Stimulated activated CD8-positive, alpha-beta memory T cell treated with anti-CD3 and anti-CD28 coated beads, Interleukin-15, amount 100 ng/mL, for 4 hours (primary cell): ENCODE data around the gene CHD9.
"Not testable (repeated sequence)": the region's sequence is repeated elsewhere in the genome, so short reads cannot be mapped to it uniquely, and the experiment has no call there.

ENCODE experiments used
- DNase-seq, 2 donors: peaks; one replicate each; pipeline ENCODE4 v3.0.0-alpha.2; 2020; ENCODE audit warnings: low read depth in 2 of 2

CHD9 gene

DNA sequence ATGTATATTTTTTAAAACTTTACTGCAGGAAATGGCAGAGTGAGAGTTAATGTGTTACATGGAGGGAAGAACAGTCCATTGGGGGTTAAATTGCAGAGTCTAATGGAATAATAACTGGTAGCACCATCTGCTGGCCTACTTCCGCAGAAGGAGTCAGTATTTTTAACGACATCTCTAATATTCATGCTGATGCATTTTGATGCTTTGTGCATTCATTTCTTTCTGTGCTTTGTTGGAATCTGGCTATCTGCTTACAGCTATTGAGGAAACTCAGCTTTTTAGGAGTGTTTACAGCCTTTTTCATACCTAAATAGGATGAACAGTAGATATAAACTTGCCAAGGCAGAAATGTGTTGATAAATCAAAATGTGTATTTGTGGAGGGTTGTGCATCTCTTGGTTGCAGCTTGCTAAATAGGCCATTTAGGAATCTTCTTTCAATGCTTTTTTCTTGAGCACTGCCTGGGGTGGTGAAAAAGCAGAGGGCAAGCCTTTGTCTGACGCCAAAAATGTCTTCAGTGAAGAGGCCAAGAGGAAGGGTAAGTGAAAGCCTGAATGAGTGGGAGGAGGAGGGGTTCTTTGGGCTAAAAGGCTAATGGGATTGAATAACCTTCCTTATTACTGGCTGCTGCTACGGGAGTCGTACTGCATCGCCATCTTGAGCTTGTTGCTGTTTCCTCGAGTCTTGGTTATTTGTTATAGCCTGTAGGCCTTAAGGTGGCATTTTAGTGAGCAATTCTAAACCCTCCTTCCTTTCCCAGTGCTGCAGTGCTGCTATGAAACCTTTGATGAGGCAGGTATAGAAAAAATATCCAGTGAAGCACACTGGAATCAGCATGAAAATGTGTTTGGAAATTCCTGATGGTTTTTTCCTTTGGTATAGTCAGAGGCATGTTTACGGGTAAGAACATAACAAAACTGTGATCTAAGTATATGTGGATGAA is 153.3 kb downstream of the CHD9 start:
- no peak for DNase-seq

DNA sequence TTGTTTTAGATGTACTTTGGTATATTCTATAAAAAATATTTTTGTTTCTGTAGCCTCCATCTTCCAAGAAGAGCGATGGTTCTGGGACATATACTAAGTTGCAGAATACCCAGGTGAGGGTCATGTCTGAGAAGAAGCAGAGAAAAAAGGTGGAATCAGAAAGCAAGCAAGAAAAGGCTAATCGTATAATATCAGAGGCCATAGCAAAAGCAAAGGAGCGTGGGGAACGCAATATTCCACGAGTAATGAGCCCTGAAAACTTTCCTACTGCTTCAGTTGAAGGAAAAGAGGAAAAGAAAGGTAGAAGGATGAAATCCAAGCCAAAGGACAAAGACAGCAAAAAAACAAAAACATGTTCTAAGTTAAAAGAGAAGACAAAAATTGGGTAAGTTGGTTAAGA is 154.6 kb downstream of the CHD9 start:
- no peak for DNase-seq

DNA sequence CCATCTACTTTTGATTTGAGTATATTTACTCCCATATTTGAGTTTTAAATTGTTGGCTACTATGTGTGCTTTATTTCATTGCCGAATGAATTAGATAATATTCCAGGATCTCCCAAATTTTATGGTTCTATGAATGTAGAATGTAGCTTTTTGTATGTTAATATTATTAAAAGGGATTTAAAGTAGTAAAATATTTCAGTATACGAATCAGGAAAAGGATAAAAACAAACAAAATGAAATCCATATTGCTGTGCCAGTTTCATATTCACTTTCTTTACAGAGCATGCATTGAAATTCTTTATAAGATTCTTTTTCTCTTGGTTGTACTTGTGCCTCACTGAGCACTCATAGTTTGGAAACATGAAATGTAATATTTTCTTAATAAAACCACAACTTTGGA is 155.1 kb downstream of the CHD9 start:
- no peak for DNase-seq

DNA sequence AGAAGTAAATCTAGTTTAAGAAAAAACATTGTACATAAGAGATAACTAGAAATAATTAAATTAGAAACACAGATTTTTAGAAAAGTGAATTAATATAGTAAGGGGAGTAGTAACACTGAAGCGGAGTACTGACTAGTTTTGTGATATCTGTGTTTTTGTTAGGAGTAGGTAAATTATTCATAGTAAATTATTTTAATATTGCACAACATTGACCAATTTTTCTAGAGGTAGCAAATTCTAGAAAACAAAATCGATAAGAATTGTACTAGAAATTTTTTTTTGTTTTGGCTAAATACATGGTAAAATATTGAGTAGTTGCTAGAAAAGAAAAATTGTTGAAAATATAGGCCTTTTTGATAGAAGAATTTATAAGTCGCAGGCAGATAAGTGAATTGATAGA is 156.5 kb downstream of the CHD9 start:
- no peak for DNase-seq

DNA sequence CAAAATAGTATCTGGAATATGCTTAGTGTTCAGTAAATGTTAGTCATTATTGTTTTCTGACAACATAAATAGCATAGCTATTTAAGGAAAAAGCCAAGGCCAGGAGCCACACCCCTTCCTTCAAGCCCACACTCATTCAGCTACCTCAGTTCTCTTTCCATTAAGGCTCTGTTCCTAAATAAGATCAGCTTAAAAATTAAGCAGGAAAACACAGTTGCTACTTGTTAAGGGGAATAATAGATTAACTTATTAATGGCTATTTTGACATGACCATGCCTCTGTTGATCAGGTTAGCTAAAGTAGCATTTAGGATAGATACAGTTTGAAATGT is 158.1 kb downstream of the CHD9 start:
- no peak for DNase-seq

DNA sequence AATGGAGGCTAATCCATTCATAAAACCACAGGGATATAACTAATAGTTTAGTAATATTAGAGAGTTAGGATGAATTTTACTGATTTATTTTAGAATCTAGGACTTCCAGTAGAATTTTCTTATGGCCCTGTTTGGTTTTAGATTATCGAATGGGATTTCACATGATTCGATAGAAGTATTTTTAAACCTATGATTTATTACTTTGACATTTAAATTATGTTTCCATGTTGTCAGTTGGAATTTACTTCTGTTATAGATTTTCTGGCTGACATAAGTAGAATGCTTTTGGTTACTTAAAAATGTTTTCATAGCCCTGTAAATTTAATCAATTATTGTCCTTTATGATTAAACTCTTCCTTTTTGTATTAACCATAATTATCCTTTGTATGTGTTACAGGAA is 158.8 kb downstream of the CHD9 start:
- DNase-seq: no peak

DNA sequence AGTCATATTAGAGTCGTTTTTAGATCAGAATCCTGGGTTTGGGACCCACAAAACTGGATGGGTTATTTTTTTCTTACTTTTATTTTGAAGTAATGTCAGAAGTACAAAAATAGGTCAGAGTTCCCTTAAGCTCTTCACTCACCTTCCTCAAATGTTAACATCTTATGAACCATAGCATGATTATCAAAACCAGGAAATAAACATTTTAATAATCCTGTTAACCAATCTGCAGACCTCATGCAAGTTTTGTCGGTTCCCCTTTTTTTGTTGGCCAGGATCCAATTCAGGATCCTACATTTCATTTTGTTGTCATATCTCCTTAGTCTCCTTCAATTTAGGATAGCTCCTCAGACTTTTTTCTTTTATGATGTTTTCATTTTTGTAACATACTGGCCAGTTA is 162.0 kb downstream of the CHD9 start:
- no peak for DNase-seq

DNA sequence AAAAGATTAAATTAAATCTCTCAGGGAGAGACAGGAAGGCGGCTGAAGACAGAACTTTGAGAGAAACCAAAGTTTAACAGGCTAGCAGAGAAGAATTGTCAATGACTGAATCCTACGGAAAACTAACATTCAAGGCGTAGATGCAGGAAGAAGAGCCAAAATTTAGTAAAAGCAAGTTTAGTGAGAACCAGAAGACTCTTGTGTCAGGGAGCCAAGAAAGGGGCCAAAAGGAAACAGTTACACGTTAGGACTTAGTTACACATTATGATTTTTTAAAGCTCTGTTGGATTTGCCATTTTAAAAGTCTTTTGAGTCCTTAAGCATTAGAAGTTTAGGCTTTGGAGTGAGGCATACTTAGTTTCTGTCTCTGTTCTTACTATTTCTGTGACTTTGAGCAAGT is 164.6 kb downstream of the CHD9 start:
- DNase-seq: no peak

DNA sequence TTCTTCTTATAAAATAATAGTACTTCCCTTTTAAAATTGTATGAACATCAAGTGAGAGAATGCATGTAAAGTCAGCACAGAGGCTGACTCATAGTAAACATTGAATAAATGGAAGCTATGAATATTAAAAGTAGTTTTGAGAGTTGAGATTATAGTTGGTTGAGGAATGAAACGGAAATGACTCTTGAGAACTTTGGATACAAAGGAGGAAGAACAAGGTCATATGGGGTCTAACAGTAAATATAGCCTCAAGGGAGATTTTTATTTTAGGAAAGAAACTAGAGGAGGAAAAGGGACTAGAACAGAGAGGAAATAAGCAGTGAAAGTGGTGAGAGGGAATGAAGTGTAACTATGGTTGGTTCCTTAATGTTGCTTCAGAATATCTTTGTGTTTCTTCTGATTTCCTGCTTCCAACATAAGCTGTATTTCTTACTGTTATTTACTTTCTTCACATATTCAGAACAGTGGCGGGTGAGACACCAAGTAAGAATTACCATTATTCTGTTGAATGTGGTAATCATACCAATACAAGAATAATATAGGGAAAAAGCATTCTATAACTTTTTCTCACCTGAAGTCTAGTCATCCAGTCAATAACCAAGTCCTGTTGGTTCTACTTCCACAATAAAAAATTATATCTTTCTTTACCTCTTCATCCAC is 165.1 kb downstream of the CHD9 start:
- DNase-seq: no peak

DNA sequence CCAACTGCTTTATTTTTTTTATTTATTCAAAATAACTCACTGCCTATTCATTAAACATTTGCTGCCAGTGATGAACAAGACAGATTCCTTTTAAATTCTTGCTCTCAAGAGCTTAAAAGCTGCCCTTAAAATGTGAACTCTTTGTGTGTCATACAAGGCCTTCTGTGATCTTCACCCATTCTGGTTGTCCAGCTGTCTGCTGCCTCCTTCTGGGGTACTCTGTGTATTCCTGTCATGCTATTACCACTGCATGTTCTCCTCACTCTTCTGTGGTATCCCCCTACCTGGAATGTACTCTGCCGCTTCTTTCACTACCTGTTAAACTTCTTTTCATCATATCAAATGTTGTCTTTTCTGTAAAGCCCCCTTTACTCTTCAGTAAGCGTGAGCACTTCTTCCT is 165.8 kb downstream of the CHD9 start:
- DNase-seq: no peak

DNA sequence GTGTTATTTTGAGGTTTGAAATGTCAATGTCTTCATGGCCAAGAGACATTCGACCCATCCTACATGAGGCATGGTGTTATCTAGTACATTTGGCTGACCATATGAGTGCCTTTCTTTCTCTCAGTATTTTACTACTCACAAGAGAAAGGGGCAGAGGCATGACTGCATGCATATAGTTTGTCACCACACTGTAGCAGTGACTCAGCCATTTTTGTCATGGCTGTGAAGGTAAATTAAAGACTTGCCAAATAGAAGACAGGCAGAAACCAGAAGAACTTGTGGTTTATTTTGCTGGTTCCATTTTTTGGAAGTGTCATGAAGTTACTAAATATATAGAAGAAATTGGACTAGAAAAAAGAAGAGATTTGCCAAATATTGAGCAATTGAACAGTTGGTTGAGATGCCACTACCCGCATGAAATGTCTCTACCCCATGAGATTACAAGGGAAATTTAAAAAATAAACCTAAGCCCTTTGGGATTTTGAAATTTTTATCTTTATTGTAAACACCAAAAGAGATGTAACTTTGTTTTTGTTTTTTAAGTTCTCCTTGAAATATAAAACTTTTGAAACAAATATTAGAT is 170.3 kb downstream of the CHD9 start:
- no peak for DNase-seq

DNA sequence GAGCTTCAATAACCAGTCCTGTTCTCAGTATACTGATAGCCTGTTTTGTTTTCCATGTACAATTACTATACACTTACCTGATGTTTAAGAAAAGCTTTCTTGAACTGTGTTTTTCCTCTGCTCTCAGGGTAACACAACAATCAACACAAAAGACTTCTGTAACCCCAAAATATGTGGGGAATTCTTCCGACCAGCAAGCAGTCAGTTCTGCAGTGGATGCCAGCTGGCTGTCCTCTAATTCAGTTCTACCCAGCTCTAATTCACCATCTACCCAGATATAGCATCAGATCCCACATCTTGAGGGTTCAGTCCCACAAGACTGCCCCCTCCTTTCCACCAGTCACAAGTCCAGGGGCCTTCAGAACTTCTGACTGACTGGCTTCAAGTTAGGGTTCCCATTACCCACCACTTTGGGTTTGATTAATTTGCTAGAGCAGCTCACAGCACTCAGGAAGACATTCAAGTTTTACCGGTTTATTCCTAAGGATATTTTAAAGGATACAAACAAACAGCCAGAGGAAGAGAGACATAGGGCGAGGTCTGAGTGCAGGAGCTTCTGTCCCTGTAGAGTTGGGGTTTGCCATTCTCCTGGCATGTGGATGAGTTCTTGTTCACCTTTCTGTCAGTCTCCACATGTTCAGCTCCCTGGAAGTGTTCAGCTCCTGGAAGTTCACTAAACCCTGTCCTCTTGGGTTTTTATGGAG is 178.2 kb downstream of the CHD9 start:
- DNase-seq: no peak

DNA sequence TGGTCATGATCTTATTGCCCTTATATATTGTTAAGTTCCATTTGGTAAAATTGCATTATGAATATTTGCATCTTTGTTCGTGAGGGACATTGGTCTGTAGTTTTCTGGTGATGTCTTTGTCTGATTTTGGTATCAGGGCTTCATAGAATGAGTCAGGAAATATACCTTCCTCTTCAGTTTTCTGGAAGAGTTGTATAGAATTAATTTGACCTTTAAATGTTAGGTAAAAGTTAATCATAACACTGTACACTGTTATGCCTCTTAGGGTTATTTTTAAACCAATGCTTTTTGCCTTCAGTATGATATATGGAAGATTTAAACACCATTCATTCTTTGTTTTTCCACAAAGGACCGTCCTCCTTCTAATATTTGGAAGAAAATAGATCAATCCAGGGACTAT is 180.0 kb downstream of the CHD9 start:
- DNase-seq: no peak

DNA sequence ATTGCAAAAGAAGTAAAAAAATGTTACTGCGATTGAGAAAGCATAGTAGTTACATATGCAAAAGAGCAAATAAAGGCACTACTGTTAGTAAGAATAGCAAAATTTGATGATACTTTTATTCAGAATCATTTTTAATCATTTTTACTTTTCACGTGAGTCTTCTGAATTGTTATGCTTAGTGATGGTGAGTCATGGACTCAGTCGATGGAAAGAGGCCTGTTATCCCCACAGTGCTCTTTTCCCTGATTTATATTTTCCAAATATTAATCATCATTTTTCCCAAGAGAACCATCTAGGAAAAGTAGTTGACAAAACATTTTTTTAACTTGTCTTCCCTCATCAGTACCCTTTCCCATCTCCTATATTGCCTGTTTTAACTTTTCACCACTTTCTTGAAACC is 181.1 kb downstream of the CHD9 start:
- DNase-seq: no peak

DNA sequence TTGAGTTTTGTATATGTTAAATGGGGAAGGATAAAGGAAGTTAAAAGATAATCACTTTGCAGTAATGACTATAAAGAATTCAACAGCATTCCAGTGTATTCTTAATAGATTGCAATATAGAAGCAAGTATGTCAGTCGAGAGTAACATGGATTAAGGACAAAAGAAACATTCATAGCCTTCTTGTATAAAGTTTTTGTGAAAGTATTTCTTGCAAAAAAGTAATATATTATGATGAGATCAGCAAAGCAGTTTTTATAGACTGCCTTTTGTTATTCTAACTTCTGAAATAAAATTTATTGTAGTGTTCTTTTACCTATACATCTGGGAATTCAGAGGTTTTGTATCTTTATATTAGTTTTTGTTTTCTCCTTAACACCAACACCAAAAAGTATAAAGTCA is 194.5 kb downstream of the CHD9 start:
- no peak for DNase-seq

DNA sequence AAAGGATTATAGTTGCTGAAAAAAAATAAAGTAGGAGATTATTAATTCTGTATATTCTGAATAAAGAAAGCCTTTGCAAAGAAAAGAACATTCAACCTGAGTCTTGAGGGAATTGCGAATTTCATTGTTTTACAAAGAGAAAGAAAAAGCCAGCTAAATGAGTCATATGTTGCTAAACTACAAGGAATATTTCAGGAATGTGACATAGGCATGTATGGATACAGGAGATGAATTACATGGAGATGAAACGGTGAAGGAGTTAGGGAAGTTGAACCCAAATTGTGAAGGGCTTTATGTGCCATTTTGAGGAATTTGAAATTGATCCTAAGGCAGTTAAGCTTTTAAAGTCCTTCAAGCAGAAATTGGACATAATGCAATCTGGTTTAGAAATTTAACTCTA is 202.2 kb downstream of the CHD9 start:
- DNase-seq: no peak

DNA sequence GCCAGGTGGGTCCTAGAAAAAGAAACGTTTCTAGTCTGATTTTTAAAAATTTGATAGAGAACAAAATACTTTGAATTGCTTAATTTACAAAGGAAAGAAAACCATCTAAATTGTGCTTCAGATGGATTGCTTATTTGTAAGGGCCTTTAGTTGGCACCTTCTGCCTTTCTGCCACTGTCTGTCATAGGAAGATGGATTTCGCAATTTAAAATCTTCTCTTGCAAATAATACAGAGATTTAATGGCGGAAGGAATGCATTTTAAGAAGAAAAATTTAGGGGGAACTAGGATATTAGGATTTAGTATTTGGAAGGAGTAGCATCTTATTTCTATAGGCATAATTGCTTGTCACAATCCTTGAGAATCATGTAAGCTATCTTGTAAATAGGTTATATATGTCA is 204.0 kb downstream of the CHD9 start:
- DNase-seq: no peak

DNA sequence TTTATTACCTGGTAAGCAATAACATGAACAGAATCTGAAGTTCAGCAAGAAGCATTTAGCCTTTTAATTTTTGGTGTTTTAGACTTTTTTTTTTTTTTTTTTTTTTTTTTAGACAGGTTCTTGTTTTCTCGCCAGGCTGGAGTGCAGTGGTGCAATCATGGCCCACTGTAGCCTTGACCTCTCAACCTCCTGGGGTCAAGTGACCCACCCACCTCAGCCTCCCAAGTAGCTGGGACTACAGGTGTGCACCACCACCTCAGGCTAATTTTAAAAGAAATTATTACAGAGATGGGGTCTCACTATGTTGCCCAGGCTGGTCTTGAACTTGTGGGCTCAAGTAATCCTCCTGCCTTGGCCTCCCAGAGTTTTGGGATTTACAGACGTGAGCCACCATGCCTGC is 206.5 kb downstream of the CHD9 start:
- no peak for DNase-seq

DNA sequence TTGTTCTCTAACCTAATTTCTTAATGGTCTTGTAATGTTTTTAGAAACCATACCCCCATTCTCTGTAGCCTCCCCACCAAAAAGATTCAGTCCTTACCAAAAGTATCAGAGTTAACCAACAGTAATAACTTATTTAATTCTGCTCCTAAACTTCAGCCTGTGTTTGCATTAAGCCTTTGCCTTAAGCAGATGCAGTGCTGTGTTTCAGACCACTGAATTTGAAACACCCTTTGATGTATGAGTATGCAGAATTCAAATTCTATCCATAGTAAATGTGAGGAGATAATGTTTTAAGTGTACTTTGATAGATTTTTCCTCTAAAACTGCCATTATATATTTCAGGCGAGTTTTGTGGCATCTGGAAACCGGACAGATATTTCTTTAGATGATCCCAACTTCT is 207.9 kb downstream of the CHD9 start:
- DNase-seq: no peak

DNA sequence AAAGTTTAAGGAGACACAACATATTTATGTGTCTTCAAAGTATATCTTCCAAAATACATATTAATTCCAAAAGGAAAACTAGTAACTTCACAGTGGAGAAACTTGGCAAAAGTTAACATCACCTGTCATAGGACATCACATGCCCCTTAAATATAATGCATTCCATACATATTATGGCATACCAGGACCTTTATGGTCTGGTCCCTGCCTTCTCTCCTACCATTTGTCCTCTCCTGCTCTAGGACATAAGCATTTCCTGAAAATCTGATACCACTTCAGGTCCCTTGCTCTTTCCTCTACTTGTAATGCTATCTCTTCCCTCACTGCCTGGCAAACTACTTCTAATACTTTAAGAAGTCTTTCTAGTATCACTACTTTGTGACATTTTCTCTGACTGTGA is 211.4 kb downstream of the CHD9 start:
- no peak for DNase-seq

DNA sequence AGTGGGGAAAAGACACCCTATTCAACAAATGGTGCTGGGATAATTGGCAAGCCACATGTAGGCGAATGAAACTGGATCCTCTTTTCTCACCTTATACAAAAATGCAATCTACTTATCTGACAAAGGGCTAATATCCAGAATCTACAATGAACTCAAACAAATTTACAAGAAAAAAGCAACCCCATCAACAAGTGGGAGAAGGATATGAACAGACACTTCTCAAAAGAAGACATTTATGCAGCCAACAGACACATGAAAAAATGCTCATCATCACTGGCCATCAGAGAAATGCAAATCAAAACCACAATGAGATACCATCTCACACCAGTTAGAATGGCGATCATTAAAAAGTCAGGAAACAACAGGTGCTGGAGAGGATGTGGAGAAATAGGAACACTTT is 223.7 kb downstream of the CHD9 start:
- DNase-seq: not testable (repeated sequence)

DNA sequence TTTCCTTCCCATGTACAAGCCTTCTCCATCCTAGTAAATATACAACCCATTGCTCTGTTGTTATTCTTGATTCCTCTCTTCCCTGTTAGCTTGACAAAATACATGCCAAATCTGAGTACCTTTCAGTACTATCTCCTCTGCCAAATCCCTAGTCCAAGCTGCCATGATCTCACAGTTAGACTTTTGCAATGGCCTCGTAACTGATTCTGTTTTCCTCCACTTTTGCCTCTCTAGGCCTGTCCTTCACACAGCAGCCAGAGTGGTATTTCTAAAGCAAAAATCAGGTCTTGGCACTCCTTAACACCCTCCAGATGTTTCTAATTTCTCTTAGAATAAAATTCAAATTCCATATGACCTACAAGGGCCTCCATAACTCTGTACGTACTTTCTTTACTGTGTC is 226.5 kb downstream of the CHD9 start:
- no peak for DNase-seq

DNA sequence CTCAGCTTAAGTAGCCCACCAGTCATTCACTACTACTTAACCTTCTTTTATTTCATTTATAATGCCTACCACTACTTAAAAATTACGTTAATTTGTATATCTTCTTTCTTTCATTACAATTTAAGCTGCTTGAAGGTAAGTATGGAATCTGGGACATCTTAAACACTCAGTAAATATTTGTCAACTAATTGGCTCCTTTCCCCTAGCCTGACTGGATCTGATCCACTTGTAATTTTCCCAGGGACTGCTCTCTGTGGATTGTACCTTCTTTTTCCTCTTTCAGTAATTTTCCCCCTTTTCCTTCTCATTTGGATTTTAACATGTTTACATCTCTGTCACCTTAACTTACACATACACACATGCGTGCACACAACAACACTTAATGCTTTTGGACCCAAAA is 227.1 kb downstream of the CHD9 start:
- DNase-seq: no peak
